Measurements from ENCODE around the gene UBC.
"Not testable (repeated sequence)": the region's sequence is repeated elsewhere in the genome, so short reads cannot be mapped to it uniquely, and the experiment has no call there.

The UBC gene

GRCh38 chr12:124883263-124884130 is 31.0 kb downstream of the UBC start:
- DNase-seq, result no peak

DNA sequence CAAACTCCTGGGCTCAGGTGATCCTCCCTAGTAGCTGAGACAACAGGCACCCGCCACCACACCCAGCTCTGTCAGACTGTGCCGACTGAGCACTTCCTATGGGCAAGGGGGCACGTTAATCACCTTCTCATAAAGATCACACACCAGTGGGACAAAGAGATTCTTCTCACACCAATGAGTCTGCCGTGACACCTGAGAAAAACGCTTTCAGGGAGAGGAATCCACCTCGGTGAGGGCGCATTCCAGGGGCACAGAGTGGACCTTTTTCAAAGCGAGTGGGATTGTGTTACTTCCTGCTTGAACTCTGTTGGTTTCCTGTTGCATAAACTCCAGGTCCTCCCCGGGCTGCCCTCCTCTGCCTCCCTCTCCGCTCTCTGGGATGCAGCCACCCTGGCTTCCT is 33.3 kb downstream of the UBC start:
- DNase-seq, result no peak

GRCh38 chr12:124880335-124880734 is 34.1 kb downstream of the UBC start:
- DNase-seq, result not testable (repeated sequence)

- no peak for DNase-seq
Measured at GRCh38 chr12:124878795-124879516, 35.5 kb downstream of the UBC start.

DNA sequence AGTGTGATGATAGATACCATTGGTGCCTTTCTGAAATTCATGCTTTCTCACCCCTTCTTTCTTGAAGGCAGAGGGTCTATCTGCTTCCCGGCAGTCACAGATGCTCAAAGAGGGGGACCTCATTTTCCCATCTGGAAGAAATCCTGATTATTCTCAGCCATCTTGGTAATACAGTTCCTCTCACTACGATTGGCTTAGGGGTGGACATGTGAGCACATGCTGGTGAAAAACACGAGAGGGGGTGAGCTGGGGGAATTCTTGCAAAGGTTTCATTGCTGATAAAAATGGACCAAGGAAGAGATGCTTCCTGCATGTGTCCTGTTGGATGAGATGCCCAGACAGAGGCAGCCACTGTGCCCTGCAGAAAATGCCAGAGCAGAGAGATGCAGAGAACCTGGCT is 37.0 kb downstream of the UBC start:
- no peak for DNase-seq

DNA sequence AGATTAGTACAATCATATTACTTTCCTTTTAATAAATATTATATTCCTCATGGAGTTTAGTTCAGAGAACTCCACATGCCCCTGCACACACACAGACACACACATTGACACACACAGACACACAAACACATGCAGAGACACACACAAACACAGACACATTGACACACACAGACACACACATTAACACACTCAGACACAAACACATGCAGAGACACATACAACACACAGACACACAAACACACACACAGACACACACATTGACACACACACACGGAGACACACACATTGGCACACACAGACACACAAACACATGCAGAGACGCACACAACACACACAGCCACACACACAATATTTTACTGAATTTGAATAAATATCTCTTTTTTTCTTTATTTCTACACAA is 38.3 kb downstream of the UBC start:
- DNase-seq, result no peak

DNA sequence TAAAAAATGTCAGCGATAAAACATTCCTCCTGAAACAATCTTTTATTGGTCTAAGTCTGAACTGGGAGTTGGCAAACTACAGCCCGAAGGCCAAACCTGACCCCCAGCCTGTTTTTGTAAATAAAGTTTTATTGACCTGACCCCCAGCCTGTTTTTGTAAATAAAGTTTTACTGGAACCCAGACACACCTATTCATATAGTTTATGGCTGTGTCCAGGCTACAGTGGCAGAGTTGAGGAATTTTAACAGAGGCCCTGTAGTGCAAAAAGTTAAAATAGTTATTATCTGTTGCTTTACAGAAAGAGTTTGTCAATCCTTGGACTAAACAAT is 38.7 kb downstream of the UBC start:
- DNase-seq, result no peak

DNA sequence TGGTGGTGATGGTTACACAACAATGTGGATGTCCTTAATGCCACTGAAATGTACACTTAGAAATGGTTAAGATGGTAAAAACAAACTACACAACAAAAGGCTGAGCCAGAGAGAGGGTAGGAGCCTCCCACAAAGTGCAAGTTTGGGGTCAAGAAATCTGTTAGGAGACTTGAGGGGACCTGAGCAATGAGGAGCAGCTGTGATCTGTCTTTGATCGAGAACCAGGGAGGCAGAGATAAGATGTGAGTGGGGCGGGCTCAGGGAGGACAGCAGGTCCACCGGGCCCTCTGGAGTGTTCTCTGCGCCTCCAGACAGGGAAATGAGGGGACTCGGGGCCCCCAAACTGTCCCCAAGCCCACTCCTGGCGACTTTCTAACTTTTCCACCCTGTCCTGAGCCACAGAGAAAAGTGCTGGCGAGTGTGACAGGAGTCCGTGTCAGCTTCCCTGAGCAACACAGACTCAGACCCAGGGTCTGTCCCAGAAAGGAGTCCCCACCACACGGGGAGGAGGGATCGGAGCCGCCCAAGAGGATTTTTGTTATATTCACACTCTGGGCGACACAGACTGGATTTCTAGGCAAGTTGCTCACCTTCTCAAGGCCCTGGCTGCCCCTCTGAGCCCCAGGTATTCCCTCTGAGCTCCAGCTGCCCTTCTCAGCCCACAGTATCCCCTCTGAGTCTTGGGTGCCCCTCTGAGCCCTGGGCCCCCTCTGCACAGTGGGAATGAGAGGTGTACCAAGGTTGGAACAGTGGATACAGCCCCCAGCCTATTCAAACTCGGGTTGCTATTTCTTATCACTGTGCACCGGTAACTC is 39.3 kb downstream of the UBC start:
- no peak for DNase-seq

GRCh38 chr12:124874188-124874587 is 40.3 kb downstream of the UBC start:
- no peak for DNase-seq

DNA sequence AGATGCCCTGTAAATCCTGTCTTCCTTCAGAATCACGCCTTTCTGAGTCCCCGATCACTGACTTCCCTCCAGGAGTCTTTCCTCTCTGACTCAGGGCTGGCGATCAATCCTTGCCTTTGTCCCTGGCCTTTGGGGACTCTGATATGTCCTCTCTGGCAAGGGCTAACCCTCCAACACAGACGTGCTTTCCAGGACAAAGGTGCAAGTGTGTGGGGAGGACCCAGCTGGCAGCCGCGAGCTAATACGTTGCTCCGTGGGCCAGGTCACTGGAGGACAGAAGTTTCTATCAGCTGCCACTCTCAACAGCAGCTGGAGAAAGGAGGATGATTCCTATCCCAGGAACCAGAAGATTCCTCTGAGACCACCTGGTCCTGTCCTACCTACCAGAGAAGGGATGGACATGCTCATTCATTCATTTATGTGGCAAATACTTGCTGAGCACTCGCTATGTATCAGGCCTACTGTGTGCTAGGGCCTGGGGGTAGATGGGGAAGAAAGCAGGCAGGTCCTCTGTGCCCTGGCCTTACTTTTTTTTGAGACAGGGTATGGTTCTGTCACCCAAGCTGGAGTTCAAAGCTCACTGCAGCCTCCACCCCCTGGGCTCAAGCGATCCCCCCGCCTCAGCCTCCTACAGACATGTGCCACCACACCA is 42.3 kb downstream of the UBC start:
- DNase-seq, result no peak

- no peak for DNase-seq
Measured at GRCh38 chr12:124871297-124871696, 43.2 kb downstream of the UBC start.

DNA sequence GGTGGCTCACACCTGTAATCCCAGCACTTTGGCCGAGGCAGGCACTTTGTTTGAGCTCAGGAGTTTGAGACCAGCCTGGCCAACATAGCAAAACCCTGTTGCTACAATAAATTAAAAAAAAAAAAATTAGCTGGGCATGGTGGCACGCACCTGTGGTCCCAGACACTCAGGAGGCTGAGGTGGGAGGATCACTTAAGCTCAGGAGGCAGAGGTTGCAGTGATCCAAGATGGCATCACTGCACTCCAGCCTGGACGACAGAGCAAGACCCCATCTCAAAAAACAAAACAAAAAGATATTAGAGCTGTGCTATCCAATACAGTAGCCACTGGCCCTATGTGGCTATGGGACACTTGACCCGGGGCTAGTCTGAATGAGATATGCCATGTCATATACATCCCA is 43.9 kb downstream of the UBC start:
- no peak for DNase-seq

DNA sequence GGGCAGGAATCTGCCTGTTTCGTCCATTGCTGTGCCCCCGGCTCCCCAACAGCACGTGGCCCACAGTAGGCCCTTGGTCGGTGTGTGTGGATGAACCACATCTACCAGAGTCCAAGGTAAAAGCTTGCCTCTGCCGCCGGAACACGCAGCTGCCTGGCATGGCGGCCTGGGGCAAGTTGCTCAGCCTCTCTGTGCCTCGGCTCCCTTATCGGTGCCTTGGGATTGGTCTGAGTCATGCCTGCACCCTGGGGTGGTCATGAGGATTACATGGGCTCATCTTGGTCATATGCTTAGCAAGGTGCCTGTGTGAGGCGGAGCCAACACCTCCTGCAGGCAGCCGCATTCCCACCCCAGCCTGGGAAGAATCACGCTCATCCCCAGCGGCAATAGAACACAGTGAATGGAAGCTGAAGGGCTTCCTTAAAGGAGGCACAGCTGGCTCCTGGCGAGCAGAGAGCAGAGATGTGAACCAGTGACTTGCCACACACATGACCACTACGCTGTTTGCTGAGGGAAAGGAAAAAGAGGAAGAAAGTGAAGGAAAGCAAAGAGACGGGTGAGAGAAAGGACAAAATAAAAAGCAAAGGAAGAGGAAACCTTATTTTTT is 45.3 kb downstream of the UBC start:
- no peak for DNase-seq

- no peak for DNase-seq
Measured at GRCh38 chr12:124868252-124869058, 46.0 kb downstream of the UBC start.

GRCh38 chr12:124867401-124867930 is 47.0 kb downstream of the UBC start:
- no peak for DNase-seq

- DNase-seq, result no peak
Measured at GRCh38 chr12:124866883-124867400, 47.5 kb downstream of the UBC start.

DNA sequence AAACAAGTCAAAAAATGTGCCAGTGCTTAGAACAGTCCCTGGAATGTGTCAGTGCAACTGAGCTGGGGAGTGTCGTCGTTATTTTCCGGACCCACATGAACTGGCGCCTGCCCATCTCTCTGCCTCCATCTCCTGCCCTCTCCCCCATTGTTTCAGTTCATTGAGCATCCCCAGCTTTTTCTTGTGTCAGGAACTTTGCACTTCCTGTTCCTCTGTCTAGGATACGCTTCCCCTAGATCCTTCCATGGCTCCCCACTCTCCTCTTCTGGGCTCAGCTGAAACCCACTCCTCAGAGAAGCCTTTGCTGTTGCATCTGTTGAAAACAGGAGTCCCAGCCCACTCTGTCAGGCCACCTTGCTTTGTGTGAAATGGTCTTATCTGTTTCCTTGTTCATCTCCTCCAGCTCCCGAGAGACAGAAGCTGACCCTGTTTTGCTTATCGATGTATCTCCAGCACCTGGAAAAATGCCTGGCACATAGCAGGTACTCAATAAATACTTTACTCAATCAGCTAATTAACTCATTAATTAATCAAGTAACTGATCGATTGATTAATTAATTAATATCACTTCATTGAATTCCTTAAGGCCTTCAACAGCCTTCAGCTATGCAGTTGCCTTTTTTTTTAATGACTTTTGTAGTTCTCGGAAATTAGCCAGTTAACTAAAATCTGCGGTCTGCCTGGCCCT is 48.1 kb downstream of the UBC start:
- DNase-seq, result no peak

DNA sequence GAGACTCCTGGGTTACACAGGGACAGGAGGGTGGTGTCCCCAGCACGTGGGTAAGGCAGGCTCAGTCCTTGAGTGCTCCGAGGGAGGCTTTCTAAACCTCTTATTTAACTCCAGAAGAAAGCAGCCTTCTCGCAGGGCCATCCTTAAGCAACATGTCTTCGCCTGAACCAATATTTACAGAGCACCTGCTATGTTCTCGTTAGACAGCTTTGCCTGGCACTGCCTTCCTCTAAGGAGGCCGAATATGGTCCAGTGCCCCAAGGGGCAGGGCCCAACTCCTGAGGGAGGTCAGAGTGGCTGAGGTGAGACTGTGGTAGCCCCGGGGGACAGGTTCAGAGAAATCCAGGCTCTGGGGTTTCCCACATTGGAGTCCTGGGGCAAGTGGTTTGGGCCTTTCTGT is 48.7 kb downstream of the UBC start:
- DNase-seq, result no peak

DNA sequence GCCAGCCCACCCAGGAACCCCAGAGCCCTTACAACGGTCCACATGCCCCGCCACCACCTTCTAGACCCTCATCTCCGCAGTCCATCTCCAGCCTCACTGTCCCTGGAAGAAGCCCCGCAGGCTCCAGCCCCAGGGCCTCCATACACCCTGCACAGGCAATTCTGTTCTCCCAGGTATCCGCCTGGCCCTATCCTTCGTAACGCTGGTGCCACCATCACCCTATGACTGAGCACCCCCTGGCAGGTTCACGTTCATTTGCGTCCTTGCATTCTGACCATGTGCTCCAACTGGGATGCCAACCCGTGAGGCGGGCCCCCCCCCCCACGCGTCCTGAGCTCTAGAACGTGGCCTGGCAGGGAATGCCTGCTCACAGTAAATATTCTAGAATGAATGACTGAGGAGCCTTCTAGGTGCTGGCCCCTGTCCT is 50.1 kb downstream of the UBC start:
- no peak for DNase-seq
